ENCODE data around the gene DOCK10.

The DOCK10 gene

DNA sequence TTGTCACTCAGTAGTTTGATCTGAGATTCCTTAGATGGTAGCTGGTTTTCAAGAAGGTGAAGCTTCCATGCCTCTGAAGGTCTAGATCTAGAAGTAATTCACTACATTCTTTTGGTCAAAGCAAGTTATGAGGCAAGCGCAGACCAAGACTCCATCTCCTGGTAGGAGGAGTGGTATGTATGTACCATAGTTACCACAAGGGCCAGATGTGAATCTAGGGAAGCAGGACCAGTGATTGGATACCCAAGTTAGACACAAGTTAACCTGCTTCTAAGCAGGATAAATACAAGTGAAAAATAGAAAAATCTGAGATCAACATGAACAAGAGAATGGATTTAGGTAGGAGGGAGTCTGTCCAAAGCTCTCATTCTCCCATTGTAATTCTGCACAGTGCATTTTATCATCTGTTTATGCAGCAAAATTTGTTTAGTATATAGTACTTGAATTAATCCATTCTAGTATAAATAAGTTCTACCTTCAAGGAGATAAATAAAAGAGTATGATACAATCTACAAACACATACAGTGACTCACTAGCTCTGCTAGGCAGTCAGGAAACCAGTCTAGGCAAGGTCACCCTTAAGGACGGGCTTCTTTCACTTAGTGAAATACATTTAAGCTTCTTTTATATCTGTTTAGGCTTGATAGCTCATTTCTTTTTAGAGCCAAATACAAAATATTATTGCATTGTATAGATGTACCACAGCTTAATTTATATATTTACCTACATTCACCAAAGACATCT is 14.2 kb upstream of the DOCK10 start:
- no peaks in the 10 kb centered on the region for H3K4me1 ChIP-seq (ENCODE audit: control insufficient read depth, insufficient read depth, low read length)
- ChIA-PET POLR2A (no interaction called here), CTCF (no interaction called here)
- H3K27ac ChIP-seq (ENCODE audit: extremely low read depth, low read depth, low read length): no peak overlapping the region
- H3K36me3 ChIP-seq (ENCODE audit: control insufficient read depth in 2 of 2, insufficient read depth in 1 of 2, low read length in 2 of 2): no peaks in the 10 kb centered on the region
- no peaks in the 10 kb centered on the region for H3K9me3 ChIP-seq (ENCODE audit: control insufficient read depth, insufficient read depth, low read depth, low read length)
- H3K4me3 ChIP-seq (ENCODE audit: low read depth, low read length): no peak overlapping the region
- TF ChIP-seq ZNF785 (tag by site-specific recombination; IDR thresholded peaks at IDR 0.05) (no peak), BCL11A (tag by site-specific recombination; IDR thresholded peaks at IDR 0.05; ENCODE audit: low read depth) (no peak), ZNF510 (tag by site-specific recombination; IDR thresholded peaks at IDR 0.05; ENCODE audit: insufficient replicate concordance) (no peak)
- TF ChIP-seq, protein P1, sequence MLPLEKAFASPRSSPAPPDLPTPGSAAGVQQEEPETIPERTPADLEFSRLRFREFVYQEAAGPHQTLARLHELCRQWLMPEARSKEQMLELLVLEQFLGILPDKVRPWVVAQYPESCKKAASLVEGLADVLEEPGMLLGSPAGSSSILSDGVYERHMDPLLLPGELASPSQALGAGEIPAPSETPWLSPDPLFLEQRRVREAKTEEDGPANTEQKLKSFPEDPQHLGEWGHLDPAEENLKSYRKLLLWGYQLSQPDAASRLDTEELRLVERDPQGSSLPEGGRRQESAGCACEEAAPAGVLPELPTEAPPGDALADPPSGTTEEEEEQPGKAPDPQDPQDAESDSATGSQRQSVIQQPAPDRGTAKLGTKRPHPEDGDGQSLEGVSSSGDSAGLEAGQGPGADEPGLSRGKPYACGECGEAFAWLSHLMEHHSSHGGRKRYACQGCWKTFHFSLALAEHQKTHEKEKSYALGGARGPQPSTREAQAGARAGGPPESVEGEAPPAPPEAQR (tag by site-specific recombination; IDR thresholded peaks at IDR 0.05): no peak

DNA sequence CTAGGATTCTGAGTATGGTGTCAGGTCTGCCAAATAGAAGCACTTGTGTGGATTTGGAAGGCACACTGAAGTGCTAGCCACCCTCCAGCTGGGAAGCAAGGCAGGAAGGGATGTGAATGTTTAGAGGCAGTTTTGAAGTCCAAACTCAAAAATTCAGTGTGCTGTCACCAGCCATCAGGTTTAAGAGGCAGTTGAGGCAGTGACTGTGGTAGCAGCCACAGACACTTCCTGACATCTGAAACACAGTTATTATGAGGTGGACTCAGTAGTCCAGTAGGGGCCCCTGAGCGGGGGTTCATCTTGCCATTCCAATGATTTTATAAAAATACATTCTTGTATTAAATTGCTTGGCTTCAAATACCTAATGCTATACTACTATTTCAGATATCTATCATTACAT is 13.4 kb upstream of the DOCK10 start:
- Histone ChIP-seq H3K36me3 (ENCODE audit: control insufficient read depth in 2 of 2, insufficient read depth in 1 of 2, low read length in 2 of 2) (no peaks in the 10 kb centered on the region), H3K4me3 (ENCODE audit: low read depth, low read length) (no peak overlapping the region), H3K9me3 (ENCODE audit: control insufficient read depth, insufficient read depth, low read depth, low read length) (no peaks in the 10 kb centered on the region), H3K27ac (ENCODE audit: extremely low read depth, low read depth, low read length) (no peak overlapping the region), H3K4me1 (ENCODE audit: control insufficient read depth, insufficient read depth, low read length) (no peaks in the 10 kb centered on the region)
- POLR2A ChIA-PET: no interaction called here
- no peak for TF ChIP-seq ZNF433 (tag by site-specific recombination; IDR thresholded peaks at IDR 0.05; ENCODE audit: low read depth)
- no peak for TF ChIP-seq REST (tag by site-specific recombination; IDR thresholded peaks at IDR 0.05)
- no peak for TF ChIP-seq ZNF501 (tag by site-specific recombination; IDR thresholded peaks at IDR 0.05)
- no peak for TF ChIP-seq ZBTB8A (tag by site-specific recombination; IDR thresholded peaks at IDR 0.05)
- TF ChIP-seq ZNF266 (tag by site-specific recombination; IDR thresholded peaks at IDR 0.05; ENCODE audit: low read depth): no peak
- TF ChIP-seq ZNF571 (tag by site-specific recombination; IDR thresholded peaks at IDR 0.05): no peak
- no peak for TF ChIP-seq ZNF10 (tag by site-specific recombination; IDR thresholded peaks at IDR 0.05)
- no peak for TF ChIP-seq ZBTB7A (tag by site-specific recombination; IDR thresholded peaks at IDR 0.05; ENCODE audit: low read depth)
- TF ChIP-seq, protein P2, sequence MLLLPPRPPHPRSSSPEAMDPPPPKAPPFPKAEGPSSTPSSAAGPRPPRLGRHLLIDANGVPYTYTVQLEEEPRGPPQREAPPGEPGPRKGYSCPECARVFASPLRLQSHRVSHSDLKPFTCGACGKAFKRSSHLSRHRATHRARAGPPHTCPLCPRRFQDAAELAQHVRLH (tag by site-specific recombination; IDR thresholded peaks at IDR 0.05): no peak
- TF ChIP-seq ZNF560 (tag by site-specific recombination; IDR thresholded peaks at IDR 0.05; ENCODE audit: borderline replicate concordance): no peak
- no peak for TF ChIP-seq ZNF621 (tag by site-specific recombination; IDR thresholded peaks at IDR 0.05)
- TF ChIP-seq ZNF302 (tag by site-specific recombination; IDR thresholded peaks at IDR 0.05; ENCODE audit: low read depth): no peak
- TF ChIP-seq, protein P3, sequence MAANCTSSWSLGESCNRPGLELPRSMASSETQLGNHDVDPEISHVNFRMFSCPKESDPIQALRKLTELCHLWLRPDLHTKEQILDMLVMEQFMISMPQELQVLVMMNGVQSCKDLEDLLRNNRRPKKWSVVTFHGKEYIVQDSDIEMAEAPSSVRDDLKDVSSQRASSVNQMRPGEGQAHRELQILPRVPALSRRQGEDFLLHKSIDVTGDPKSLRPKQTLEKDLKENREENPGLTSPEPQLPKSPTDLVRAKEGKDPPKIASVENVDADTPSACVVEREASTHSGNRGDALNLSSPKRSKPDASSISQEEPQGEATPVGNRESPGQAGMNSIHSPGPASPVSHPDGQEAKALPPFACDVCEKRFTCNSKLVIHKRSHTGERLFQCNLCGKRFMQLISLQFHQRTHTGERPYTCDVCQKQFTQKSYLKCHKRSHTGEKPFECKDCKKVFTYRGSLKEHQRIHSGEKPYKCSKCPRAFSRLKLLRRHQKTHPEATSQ (tag by site-specific recombination; IDR thresholded peaks at IDR 0.05): no peak
- no peak for TF ChIP-seq ZNF664 (tag by site-specific recombination; IDR thresholded peaks at IDR 0.05)
- no peak for TF ChIP-seq ZNF37A (tag by site-specific recombination; IDR thresholded peaks at IDR 0.05)
- TF ChIP-seq ZNF473 (tag by site-specific recombination; IDR thresholded peaks at IDR 0.05): no peak
- no peak for TF ChIP-seq ZNF394 (tag by site-specific recombination; IDR thresholded peaks at IDR 0.05; ENCODE audit: borderline replicate concordance)
- no peak for TF ChIP-seq ZNF76 (tag by site-specific recombination; IDR thresholded peaks at IDR 0.05; ENCODE audit: borderline replicate concordance, low read depth)
- no peak for TF ChIP-seq ZNF510 (tag by site-specific recombination; IDR thresholded peaks at IDR 0.05; ENCODE audit: insufficient replicate concordance)
- CTCF ChIA-PET: no interaction called here
